Liver (tissue), 9 donors: ENCODE measurements around the gene NT5C1A. TPM values are rescaled to one million over a fixed set of nuclear protein-coding genes. Genes with fewer than 3 reads are reported as not detected.

Source experiments
- DNase-seq: peaks from one replicate; pipeline ENCODE4 v3.0.0-alpha.2; 2017; ENCODE audit warnings: low spot score
- H3K27ac ChIP-seq, 2 donors: one replicate each; pipeline ENCODE4 v1.7.0; 2013; ENCODE audit warnings: inconsistent platforms in 2 of 2, low read length in 2 of 2, control low read depth in 1 of 2, low read depth in 1 of 2, mild to moderate bottlenecking in 1 of 2
- H3K27me3 ChIP-seq, 4 donors: one replicate each; pipeline versions ENCODE4 v1.6.1 to v1.7.0; 2013; ENCODE audit warnings: low read length in 3 of 4, inconsistent platforms in 1 of 4, mild to moderate bottlenecking in 1 of 4, moderate library complexity in 1 of 4; ENCODE audit not compliant: control insufficient read depth in 4 of 4, insufficient read depth in 4 of 4
- H3K36me3 ChIP-seq, 4 donors: one replicate each; pipeline versions ENCODE4 v1.6.1 to v1.7.0; 2013; ENCODE audit warnings: low read length in 3 of 4, mild to moderate bottlenecking in 3 of 4, low read depth in 1 of 4, moderate library complexity in 1 of 4; ENCODE audit not compliant: control insufficient read depth in 4 of 4, insufficient read depth in 3 of 4
- H3K4me1 ChIP-seq, 4 donors: one replicate each; pipeline versions ENCODE4 v1.6.1 to v1.7.0; 2013; ENCODE audit warnings: low read length in 3 of 4, mild to moderate bottlenecking in 3 of 4, moderate library complexity in 1 of 4; ENCODE audit not compliant: control insufficient read depth in 4 of 4, insufficient read depth in 4 of 4
- H3K4me3 ChIP-seq, 3 donors: one replicate each; pipeline versions ENCODE4 v1.6.1 to v1.7.0; 2013; ENCODE audit warnings: low read length in 3 of 3, control low read depth in 1 of 3, low read depth in 1 of 3, mild to moderate bottlenecking in 1 of 3
- H3K9ac ChIP-seq, 2 donors: one replicate each; pipeline ENCODE4 v1.7.0; 2013; ENCODE audit warnings: low read length in 2 of 2, mild to moderate bottlenecking in 2 of 2, moderate library complexity in 2 of 2, control low read depth in 1 of 2, low read depth in 1 of 2
- H3K9me3 ChIP-seq, 4 donors: one replicate each; pipeline versions ENCODE4 v1.6.1 to v1.7.0; 2013; ENCODE audit warnings: low read length in 3 of 4; ENCODE audit not compliant: control insufficient read depth in 4 of 4
- ATF3 ChIP-seq: IDR thresholded peaks from 2 replicates; pipeline ENCODE4 v1.6.1; 2016; ENCODE audit warnings: antibody characterized with exemption
- CTCF ChIP-seq: fragments of 150-350 bp; IDR thresholded peaks from 2 replicates; pipeline ENCODE4 v1.5.1; 2017; ENCODE audit warnings: improper control_type of control experiment, low read depth, low read length; ENCODE audit not compliant: missing input control
- EGR1 ChIP-seq, 2 donors: IDR thresholded peaks; 2 replicates each; pipeline ENCODE4 v1.6.1; 2016 to 2018; ENCODE audit warnings: antibody characterized with exemption in 2 of 2, low read depth in 2 of 2
- FOXA1 ChIP-seq: IDR thresholded peaks from 2 replicates; pipeline ENCODE4 v1.6.1; 2016; ENCODE audit warnings: antibody characterized with exemption
- FOXA2 ChIP-seq: IDR thresholded peaks from 2 replicates; pipeline ENCODE4 v1.6.1; 2016; ENCODE audit warnings: antibody characterized with exemption
- GABPA ChIP-seq, 2 donors: IDR thresholded peaks in 1 of 2; conservative IDR thresholded peaks in 1 of 2; 2 replicates each; pipeline ENCODE4 v1.6.1; 2016; ENCODE audit warnings: antibody characterized with exemption in 2 of 2, mild to moderate bottlenecking in 1 of 2, moderate library complexity in 1 of 2
- HNF4A ChIP-seq, 2 donors: conservative IDR thresholded peaks; 2 replicates each; pipeline ENCODE4 v1.6.1; 2016; ENCODE audit warnings: antibody characterized with exemption in 2 of 2, mild to moderate bottlenecking in 2 of 2
- HNF4G ChIP-seq: IDR thresholded peaks from 2 replicates; pipeline ENCODE4 v1.6.1; 2016; ENCODE audit warnings: antibody characterized with exemption
- JUND ChIP-seq, 2 donors: IDR thresholded peaks; 2 replicates each; pipeline ENCODE4 v1.6.1; 2016; ENCODE audit warnings: antibody characterized with exemption in 2 of 2
- MAX ChIP-seq: IDR thresholded peaks from 2 replicates; pipeline ENCODE4 v1.6.1; 2016; ENCODE audit warnings: antibody characterized with exemption
- NR2F2 ChIP-seq: IDR thresholded peaks from 2 replicates; pipeline ENCODE4 v1.6.1; 2016; ENCODE audit warnings: antibody characterized with exemption
- RAD21 ChIP-seq, 2 donors: IDR thresholded peaks; 2 replicates each; pipeline ENCODE4 v1.6.1; 2016; ENCODE audit warnings: antibody characterized with exemption in 2 of 2, mild to moderate bottlenecking in 2 of 2
- RXRA ChIP-seq, 2 donors: IDR thresholded peaks; 2 replicates each; pipeline ENCODE4 v1.6.1; 2017 to 2018; ENCODE audit warnings: antibody characterized with exemption in 2 of 2, mild to moderate bottlenecking in 1 of 2
- SP1 ChIP-seq: IDR thresholded peaks from 2 replicates; pipeline ENCODE4 v1.6.1; 2018; ENCODE audit warnings: antibody characterized with exemption, mild to moderate bottlenecking
- TAF1 ChIP-seq: conservative IDR thresholded peaks from 2 replicates; pipeline ENCODE4 v1.6.1; 2016; ENCODE audit warnings: antibody characterized with exemption, mild to moderate bottlenecking
- YY1 ChIP-seq: IDR thresholded peaks from 2 replicates; pipeline ENCODE4 v1.6.1; 2016; ENCODE audit warnings: antibody characterized with exemption, mild to moderate bottlenecking
- ZBTB33 ChIP-seq: IDR thresholded peaks from 2 replicates; pipeline ENCODE4 v1.6.1; 2016; ENCODE audit warnings: antibody characterized with exemption
- WGBS: extraction: QIAGEN DNeasy Blood & Tissue Kit; methylation state at CpG from one replicate; pipeline ENCODE4 v1.1.7; 2013; 5-methylcytosine and 5-hydroxymethylcytosine counted together
- polyA plus RNA-seq, 2 donors: library from polyadenylated mRNA; stranded (reverse) in 1 of 2; unstranded in 1 of 2; fragments of 200-250 nt in 1 of 2; fragments of >200 nt in 1 of 2; fragmentation: Nextera tagmentation in 1 of 2; extraction: Ambion mirVana in 1 of 2; gene quantifications; one replicate each; pipeline versions ENCODE4 v1.2.1 to v1.2.3, GENCODE V29; 2013 to 2015
- total RNA-seq, 2 donors: library from RNA; depleted of rRNA; stranded (reverse); fragments of >200 nt; gene quantifications; one replicate each; pipeline ENCODE4 v1.2.3, GENCODE V29; 2014
- TF ChIP-seq, protein P1 (sequence below): IDR thresholded peaks from 2 replicates; pipeline ENCODE4 v1.6.1; 2016; ENCODE audit warnings: antibody characterized with exemption, mild to moderate bottlenecking
- donor health status: healthy.
- donor health status: healthy.
- donor health status: healthy.
- donor health status: healthy.
- donor health status: healthy.

NT5C1A gene
- total and polyA plus RNA-seq, 4 donors = 0.05 to 0.08 TPM; not detected in 2

GRCh38 chr1:39689214-39689613 lies 17.3 kb upstream of the NT5C1A start:
- no peaks in the 10 kb centered on the region for H3K9me3 ChIP-seq
- H3K4me3 ChIP-seq = no peak overlapping the region
- no peak overlapping the region for H3K9ac ChIP-seq
- H3K4me1 ChIP-seq = peaks cover 0 to 14% (median 10%) of the 10 kb centered on the region in 4 donors
- H3K27ac ChIP-seq = no peak overlapping the region
- TF ChIP-seq RAD21 (IDR thresholded peaks at IDR 0.05) (no peak), MAX (no peak), SP1 (no peak), TAF1 (no peak), NR2F2 (no peak), HNF4G (no peak), JUND (IDR thresholded peaks at IDR 0.05) (no peak), YY1 (no peak), RXRA (IDR thresholded peaks at IDR 0.05) (no peak), ZBTB33 (no peak), EGR1 (IDR thresholded peaks at IDR 0.05; ENCODE audit: low read depth in 2 of 2) (no peak), GABPA (IDR thresholded peaks at IDR 0.05 in 1 of 2, conservative IDR thresholded peaks at IDR 0.05 in 1 of 2) (no peak), FOXA2 (no peak), FOXA1 (no peak), ATF3 (no peak), HNF4A (conservative IDR thresholded peaks at IDR 0.05) (no peak), CTCF (no peak)
- TF ChIP-seq, protein P1, sequence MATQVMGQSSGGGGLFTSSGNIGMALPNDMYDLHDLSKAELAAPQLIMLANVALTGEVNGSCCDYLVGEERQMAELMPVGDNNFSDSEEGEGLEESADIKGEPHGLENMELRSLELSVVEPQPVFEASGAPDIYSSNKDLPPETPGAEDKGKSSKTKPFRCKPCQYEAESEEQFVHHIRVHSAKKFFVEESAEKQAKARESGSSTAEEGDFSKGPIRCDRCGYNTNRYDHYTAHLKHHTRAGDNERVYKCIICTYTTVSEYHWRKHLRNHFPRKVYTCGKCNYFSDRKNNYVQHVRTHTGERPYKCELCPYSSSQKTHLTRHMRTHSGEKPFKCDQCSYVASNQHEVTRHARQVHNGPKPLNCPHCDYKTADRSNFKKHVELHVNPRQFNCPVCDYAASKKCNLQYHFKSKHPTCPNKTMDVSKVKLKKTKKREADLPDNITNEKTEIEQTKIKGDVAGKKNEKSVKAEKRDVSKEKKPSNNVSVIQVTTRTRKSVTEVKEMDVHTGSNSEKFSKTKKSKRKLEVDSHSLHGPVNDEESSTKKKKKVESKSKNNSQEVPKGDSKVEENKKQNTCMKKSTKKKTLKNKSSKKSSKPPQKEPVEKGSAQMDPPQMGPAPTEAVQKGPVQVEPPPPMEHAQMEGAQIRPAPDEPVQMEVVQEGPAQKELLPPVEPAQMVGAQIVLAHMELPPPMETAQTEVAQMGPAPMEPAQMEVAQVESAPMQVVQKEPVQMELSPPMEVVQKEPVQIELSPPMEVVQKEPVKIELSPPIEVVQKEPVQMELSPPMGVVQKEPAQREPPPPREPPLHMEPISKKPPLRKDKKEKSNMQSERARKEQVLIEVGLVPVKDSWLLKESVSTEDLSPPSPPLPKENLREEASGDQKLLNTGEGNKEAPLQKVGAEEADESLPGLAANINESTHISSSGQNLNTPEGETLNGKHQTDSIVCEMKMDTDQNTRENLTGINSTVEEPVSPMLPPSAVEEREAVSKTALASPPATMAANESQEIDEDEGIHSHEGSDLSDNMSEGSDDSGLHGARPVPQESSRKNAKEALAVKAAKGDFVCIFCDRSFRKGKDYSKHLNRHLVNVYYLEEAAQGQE = no peak
- no peaks in the 10 kb centered on the region for H3K36me3 ChIP-seq
- H3K27me3 ChIP-seq = peaks cover 4 to 14% (median 5%) of the 10 kb centered on the region in 4 donors
- DNase-seq = no peak
- WGBS = 72% methylated on average over 2 of the region's 2 CpGs
